ENCODE results near the gene TDO2.
"Not testable (repeated sequence)": the region's sequence is repeated elsewhere in the genome, so short reads cannot be mapped to it uniquely, and the experiment has no call there.

TDO2 gene

GRCh38 chr4:155908187-155909139, 5.0 kb downstream of the TDO2 start:
- no peak for DNase-seq

GRCh38 chr4:155909615-155910226, 6.2 kb downstream of the TDO2 start:
- no peak for DNase-seq

GRCh38 chr4:155911905-155912304, 8.4 kb downstream of the TDO2 start:
- DNase-seq: no peak

- DNase-seq: peak; percentile 14
Measured at GRCh38 chr4:155914782-155915181, 11.3 kb downstream of the TDO2 start.

- DNase-seq: no peak
Measured at GRCh38 chr4:155921597-155921996, 18.1 kb downstream of the TDO2 start.

GRCh38 chr4:155924637-155925036, 21.1 kb downstream of the TDO2 start:
- no peak for DNase-seq

- no peak for DNase-seq
Measured at GRCh38 chr4:155929833-155930232, 26.3 kb downstream of the TDO2 start.

GRCh38 chr4:155930330-155930729, 26.8 kb downstream of the TDO2 start:
- no peak for DNase-seq

GRCh38 chr4:155931634-155932033, 28.1 kb downstream of the TDO2 start:
- no peak for DNase-seq

GRCh38 chr4:155934634-155935033, 31.1 kb downstream of the TDO2 start:
- not testable (repeated sequence) for DNase-seq

GRCh38 chr4:155935389-155935986, 32.0 kb downstream of the TDO2 start:
- no peak for DNase-seq

- DNase-seq: no peak
Measured at GRCh38 chr4:155941085-155941790, 37.7 kb downstream of the TDO2 start.

- no peak for DNase-seq
Measured at GRCh38 chr4:155941820-155942219, 38.3 kb downstream of the TDO2 start.

GRCh38 chr4:155943605-155944291, 40.3 kb downstream of the TDO2 start:
- DNase-seq: no peak

- DNase-seq: peak; percentile 34
Measured at GRCh38 chr4:155944516-155944915, 41.0 kb downstream of the TDO2 start.

- DNase-seq: peak; percentile 70
Measured at GRCh38 chr4:155946486-155946885, 43.0 kb downstream of the TDO2 start.

GRCh38 chr4:155948541-155948940, 45.0 kb downstream of the TDO2 start:
- peak; percentile 7 for DNase-seq

GRCh38 chr4:155950461-155950860, 47.0 kb downstream of the TDO2 start:
- no peak for DNase-seq

- peak; percentile 69 for DNase-seq
Measured at GRCh38 chr4:155952501-155952901, 49.0 kb downstream of the TDO2 start.

GRCh38 chr4:155953151-155954117, 49.9 kb downstream of the TDO2 start, which contains the start of gene CTSO:
Gene CTSO, minus strand, starts transcription at chr4:155953866. Its CDS starts 19 bp downstream, at chr4:155953847.
- peak; percentile 87 for DNase-seq

- no peak for DNase-seq
Measured at GRCh38 chr4:155954118-155954685, 50.7 kb downstream of the TDO2 start.
